ENCODE data around the gene FNTB.
A peak's percentile ranks its signal among the peaks of the same experiment; 100 is the strongest.

Gene FNTB

DNA sequence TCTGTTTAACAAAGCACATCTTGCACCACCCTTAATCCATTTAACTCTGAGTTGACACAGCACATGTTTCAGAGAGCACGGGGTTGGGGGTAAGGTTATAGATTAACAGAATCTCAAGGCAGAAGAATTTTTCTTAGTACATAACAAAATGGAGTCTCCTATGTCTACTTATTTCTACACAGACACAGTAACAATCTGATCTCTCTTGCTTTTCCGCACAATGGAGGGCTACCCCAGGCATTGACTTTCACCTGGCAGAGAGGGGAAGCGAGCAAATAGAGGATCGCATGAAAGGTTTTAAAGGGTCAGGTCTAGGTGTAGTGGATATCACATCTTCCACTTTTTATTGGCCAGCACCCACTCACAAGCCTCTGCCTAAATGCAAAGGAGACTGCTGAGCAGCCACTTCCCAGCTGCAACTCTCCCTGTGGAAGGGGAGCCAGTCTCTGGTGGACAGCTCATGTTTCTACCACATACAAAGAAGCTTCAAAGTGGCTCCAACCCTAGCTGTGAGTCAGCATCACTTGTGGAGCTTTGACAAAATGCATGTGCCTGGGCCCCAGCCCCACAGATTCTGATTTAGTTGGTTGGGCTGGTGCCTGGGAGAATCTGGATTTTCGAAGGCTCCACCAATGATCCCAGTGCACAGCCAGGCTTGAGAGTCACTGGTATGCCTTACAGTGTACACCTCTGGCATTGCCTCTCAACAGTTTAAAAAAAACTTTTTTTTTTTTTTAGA, 7.2 kb upstream of the FNTB start:
- DNase-seq (ENCODE audit: low read depth in 3 of 3): no peak

DNA sequence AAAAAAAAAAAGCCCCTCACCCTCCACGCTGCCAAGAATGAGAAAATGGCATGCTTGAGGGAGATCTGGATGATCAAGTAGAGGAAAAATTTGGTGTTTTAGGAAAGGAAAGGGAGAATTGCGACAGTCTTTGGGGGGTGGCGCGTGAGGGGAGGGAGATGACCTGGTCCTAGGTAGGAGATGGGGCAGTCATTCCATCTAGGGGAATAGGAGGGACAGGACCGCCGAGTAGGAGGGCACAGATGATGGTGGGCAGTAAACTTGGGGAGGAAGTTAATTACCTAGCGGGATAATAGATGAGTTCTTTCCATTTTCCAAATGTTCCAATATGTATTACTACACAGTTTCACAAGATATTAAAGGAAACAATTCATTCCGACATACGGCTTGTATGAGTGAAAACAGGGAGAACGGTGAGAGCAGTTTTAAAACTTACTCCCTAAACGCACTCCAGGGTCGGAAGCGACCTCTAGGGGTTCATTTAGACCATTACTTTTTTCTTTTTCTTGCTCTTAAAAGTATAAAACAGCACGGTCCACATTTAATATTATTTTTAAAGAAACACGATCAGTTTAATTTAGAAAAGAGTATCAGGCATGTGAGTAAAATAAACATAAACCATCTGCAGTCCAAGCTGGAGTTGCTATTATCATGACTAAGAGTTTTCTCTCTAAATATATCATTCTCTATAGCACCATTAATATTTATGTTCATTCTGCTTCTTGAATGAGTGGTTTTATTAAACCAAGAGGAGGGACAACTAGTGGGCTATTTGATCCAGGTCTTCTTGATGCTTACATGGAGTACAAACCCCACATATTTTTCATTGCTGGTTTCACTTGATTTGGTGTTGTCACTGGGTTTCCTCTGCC, 3.0 kb upstream of the FNTB start:
- peak in 1 of 3 experiments; percentile 16 for DNase-seq (ENCODE audit: low read depth in 3 of 3)

DNA sequence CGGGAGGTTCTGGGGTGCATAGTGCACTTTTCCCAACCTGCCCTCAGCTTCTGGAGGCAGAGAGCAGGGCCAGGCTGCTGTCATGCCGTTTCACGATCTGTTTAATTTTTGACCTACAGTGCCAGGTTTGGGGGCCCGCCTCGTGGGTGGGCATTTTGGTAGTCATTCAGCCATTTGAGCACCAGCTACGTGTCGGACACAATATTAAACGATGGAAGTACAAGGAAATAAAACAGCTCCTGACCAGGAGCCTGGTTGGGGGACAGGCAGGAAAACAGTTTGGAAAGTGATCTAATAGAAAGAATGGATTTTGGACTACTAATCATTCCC, 708 bp downstream of the FNTB start:
- no peak for DNase-seq (ENCODE audit: low read depth in 3 of 3)

DNA sequence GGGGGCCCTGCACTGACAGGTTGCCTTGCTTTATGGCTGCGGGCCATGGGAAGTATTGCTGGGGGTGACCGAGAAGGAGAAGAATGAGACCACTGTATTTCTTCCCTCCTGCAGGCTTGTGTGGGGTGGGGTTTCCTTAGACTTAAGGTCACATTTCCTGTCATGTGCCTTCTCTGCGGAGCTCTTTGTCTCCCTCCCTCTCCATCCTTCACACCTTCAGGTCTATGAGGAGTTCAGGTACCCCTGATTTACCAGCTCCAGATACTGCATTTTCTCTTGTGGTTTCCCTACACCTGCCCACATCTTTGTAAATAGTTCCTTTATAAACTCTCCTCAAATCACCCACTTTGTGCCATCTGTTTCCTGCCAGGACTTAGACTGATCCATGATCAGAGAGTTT, 3.6 kb downstream of the FNTB start:
- no peak for DNase-seq (ENCODE audit: low read depth in 3 of 3)

DNA sequence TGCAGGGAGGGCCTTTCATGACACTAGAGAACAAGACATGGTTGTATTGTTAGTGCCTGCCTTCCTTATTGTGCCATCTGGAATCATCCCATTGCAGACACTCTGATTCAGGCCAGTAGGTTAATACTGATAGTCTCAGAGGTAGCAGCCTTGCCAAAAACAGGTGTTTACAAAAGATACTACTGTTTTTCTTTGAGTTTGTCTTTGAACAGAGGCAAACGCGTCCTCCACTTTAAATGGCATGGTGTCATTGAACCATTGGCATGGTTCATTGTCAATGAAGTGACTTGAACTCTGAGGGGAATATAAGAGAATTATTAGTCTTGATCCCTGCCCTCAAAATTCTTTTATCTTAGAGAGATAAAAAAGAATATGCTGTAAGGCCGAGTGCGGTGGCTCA, 4.2 kb downstream of the FNTB start:
- DNase-seq (ENCODE audit: low read depth in 3 of 3): no peak

- no peak for DNase-seq (ENCODE audit: low read depth in 3 of 3)
Observed at GRCh38 chr14:64992328-64992885, 5.7 kb downstream of the FNTB start.

DNA sequence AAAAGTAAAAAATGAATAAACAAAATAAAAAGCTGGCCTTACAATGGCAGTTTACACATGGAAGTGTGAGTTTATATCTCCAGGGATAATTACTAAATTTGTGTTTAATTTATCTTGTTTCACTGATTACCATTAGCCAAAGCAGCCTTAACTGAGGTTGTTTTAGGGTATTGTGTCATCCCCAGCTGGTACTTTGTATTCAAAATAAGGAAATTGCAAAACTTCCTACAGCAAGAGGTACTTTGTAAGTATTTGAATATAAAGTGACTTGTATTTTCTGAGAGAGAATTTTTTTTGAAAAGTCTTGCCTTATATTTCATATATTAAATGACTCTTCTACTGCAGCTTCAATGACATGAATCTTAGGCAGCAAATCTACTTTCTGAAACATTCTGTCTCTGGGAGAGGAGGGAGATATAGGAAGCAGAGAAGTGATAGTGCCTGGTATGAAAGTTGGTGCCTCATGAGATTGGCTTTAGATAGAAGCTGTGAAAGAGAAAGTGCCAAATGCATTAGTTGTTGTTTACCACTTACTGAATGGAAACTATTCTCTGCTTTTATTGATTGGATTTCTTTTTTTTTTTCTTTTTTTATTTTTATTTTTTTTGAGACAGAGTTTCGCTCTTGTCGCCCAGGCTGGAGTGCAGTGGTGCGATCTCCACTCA, 6.7 kb downstream of the FNTB start:
- no peak for DNase-seq (ENCODE audit: low read depth in 3 of 3)

DNA sequence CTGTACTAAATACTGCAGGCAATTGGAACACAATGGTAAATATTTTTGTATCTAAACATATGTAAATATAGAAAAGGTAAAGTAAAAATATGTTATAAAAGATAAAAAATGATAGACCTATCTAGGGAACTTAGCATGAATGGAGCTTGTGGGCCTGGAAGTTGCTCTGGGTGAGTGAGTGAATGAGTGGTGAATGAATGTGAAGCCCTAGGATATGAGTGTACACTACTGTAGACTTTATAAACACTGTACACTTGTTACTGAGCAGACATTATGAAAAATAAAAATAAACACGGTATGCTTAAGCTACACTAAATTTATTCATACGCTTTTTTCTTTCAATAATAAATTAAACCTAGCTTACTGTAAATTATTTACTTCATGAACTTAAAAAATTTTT, 7.8 kb downstream of the FNTB start:
- DNase-seq (ENCODE audit: low read depth in 3 of 3): no peak

GRCh38 chr14:64995291-64995690, 8.6 kb downstream of the FNTB start:
- DNase-seq (ENCODE audit: low read depth in 3 of 3): no peak

- DNase-seq (ENCODE audit: low read depth in 3 of 3): no peak
Observed at GRCh38 chr14:64997108-64997794, 10.6 kb downstream of the FNTB start.

DNA sequence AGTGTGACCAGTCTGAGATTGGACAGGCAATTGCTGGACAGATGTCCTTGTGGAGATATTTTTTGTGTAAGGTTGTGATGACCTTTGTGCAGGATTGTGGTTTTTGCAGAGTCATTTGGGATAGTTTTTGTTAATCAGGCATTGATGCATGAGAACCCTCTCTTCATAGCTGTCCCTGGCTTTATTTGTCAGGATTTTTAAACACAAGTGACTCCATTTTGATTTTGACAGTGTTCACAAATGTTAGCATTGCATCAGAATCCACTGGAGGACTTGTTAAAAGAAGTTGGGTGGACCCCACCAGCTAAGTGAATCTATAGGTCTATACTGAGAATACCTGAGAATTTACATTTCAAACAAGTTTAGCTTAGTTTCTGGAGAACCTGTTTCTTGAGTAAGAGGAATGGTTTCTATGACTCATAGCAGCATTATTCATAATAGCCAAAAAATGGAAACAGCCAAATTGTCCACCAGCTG, 11.8 kb downstream of the FNTB start:
- DNase-seq (ENCODE audit: low read depth in 3 of 3): no peak

DNA sequence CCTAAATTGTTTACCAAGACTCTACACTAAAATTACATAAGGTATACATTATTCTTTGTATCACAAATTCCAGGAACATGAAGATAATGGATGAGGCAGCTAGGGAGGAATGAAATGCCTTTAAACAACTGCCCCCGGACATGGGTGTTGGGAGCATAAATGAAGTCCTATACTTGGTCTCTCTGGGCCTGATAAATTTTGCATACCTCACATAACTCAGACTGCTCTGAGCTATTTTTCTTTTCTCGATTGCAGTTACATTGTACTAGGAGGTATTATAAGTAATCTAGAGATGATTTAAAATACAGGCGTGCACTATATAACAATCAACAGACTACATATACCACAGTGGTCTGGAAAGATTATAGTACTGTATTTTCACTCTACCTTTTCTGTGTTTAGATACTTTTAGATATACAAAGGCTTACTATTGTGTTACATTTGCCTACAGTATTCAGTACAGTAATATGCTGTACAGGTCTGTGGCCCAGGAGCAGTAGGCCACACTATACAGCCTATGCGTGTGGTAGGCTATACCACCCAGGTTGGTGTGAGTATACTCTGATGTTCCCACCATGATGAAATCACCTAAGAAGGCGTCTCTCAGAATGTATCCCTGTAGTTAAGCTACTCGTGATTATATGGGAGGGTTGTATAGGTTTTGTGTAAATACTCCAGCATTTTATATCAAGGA, 14.3 kb downstream of the FNTB start:
- no peak for DNase-seq (ENCODE audit: low read depth in 3 of 3)

DNA sequence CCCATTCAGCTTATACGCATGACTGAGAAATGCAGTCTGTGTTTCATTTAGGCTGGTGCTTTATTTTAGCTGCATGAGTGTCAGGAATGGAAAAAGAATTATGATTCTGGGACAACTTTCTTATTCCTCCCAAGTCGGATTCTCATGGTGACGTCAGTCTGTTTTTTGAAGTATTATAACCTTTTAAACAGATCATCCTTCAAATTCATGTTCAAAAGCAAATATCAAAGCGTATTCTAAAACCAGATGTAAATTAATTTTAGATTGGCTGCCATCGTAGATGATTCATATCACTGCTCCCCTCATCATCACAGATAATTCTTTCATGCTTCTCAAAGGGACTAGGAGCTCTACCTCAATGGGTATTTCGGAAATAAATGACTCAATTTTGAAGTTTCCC, 15.0 kb downstream of the FNTB start:
- no peak for DNase-seq (ENCODE audit: low read depth in 3 of 3)

GRCh38 chr14:65002586-65003210, 16.0 kb downstream of the FNTB start:
- DNase-seq (ENCODE audit: low read depth in 3 of 3): no peak

DNA sequence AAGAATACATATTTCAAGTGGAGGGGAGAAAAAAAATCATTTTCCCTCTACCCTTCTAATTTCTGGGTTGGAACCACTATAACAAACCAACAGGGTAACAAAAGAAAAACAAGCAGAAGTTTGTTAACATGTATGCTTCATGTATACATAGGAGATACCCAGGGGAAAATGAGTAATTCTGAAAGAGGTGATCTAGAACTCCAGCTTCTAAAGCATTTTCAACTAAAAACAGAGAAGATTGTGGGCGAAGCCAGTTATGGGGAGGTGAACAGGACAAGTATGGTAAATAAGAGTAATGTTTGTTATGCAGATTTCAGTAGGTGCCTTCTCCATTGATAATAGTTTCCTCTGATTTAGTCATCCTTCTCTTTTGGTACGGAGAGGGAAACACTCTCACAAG, 16.7 kb downstream of the FNTB start:
- DNase-seq (ENCODE audit: low read depth in 3 of 3): no peak

- DNase-seq (ENCODE audit: low read depth in 3 of 3): no peak
Observed at GRCh38 chr14:65006261-65006721, 19.6 kb downstream of the FNTB start.

DNA sequence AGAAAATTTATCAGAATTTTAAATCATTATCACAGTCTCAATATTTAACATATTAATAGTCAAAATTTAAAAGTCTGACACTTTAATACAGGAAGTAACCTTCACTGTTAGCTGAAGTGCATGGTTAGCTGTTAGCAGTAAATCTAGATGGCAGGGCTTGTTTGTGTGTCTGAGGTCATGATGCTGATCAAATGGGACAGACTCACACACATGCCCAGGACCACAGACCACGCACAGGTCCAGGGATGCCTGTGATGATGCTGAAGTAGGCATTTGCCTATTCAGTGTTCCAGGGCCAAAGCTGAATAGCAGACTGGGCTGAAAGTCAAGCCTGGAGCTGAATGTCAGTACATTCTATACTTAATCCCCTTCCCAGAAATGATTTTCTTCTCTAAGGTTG, 20.5 kb downstream of the FNTB start:
- DNase-seq (ENCODE audit: low read depth in 3 of 3): no peak

GRCh38 chr14:65010211-65010931, 23.7 kb downstream of the FNTB start:
- DNase-seq (ENCODE audit: low read depth in 3 of 3): no peak

DNA sequence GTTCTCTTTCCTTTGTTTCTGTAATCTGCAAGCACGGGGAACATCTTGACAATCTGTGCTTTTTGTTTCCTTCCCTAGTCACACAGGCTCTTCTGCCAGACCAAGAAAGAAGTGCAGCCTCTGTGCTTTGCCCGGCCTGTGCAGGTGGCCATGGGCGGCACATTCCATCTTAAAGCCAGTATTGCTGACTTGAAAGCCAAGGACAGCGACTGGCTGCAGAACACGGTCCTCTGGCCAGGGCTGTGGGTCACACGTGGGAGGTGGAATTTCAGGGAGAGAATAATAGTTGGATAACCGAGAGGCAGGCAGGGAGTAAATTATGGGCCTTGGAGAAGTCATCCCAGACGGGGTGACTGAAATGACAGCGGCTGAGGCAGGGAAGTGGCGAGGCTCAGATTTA, 24.8 kb downstream of the FNTB start:
- DNase-seq (ENCODE audit: low read depth in 3 of 3): no peak

DNA sequence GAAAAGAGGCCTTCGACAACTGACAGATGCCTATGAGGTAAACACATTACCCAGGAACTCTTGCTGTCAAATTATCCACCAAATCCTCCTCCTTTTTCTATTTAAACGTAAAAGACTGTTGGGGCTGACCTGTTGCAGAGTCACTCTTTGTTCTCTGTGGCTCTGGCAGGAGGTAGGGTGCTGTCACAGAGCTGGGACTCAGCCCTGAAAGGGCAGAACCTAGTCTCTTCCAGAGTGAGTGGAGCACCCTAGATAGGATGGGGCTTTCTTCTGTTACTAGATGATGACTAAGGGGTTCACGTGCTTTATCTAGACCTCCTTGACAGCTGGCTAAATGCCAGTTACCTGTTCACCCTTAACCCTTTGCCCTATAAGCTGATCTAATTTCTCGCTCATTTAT, 25.7 kb downstream of the FNTB start:
- no peak for DNase-seq (ENCODE audit: low read depth in 3 of 3)
